KOPT-K1 (cell line): ENCODE data around the gene NHLRC3.
"Not testable (repeated sequence)": the region's sequence is repeated elsewhere in the genome, so short reads cannot be mapped to it uniquely, and the experiment has no call there.

ENCODE experiments used
- H3K27ac ChIP-seq: fragments of 200-600 bp; sonication (generic); 2 replicates; pipeline ENCODE4 v1.5.1; 2016; ENCODE audit warnings: antibody characterized with exemption, mild to moderate bottlenecking, low read depth, low read length; ENCODE audit not compliant: poor library complexity, severe bottlenecking
- H3K36me3 ChIP-seq: fragments of 200-600 bp; sonication (generic); 2 replicates; pipeline ENCODE4 v1.5.1; 2017; ENCODE audit warnings: antibody characterized with exemption, mild to moderate bottlenecking, low read length, moderate library complexity; ENCODE audit not compliant: insufficient read depth
- H3K9me3 ChIP-seq: fragments of 200-600 bp; sonication (generic); 2 replicates; pipeline ENCODE4 v1.5.1; 2017; ENCODE audit warnings: antibody characterized with exemption, low read length, mild to moderate bottlenecking; ENCODE audit not compliant: insufficient read depth, poor library complexity, severe bottlenecking

The NHLRC3 gene, protein sequence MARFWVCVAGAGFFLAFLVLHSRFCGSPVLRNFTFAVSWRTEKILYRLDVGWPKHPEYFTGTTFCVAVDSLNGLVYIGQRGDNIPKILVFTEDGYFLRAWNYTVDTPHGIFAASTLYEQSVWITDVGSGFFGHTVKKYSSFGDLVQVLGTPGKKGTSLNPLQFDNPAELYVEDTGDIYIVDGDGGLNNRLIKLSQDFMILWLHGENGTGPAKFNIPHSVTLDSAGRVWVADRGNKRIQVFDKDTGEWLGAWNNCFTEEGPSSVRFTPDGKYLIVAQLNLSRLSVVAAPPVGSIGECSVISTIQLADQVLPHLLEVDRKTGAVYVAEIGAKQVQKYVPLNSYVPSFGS

DNA sequence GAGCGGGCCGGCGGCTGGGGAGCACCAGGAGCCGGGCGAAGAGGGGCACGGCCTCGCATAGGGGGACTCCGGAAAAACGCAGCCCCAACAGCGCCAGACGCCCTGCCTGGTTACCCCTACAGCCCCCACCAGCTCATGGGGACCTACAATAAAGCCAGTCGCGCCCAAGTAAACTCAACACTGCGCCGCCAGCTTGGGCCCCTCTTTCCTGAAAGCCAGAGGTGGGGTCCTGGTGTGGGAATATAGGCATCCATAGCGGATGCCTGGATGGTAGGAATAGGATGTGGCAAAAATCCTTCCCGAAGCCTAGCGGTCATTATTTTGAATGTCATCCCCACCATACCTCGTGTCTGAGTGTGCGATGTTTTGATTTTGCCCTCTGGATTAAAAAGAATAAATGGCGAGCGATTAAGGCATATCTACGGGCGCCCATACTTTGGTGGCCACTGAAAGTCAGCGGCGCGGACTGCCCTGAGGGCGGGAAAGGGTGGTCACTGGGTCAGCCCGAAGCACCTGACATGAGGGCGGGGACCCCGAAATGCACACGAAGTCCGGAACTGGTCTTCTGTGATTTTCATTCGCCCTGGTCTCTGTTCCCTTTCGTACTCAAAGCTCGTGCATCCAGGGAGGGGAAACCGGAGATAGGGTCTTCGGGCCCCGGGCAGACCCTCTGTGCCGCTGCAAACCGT, at the start of gene NHLRC3, which contains the start of gene PROSER1:
TSS of gene NHLRC3 (plus strand) at position 577 of the 689 bp plus-strand sequence. CDS start 184 bp downstream, outside the sequence.
TSS of gene PROSER1 (minus strand) at position 210 of the 689 bp plus-strand sequence. CDS start 847 bp downstream, outside the sequence.
- H3K36me3 ChIP-seq = peaks cover 31% of the 10 kb centered on the region
- peak within 1 kb of the TSS; percentile 88 for H3K27ac ChIP-seq
- H3K9me3 ChIP-seq = no peaks in the 10 kb centered on the region

GRCh38 chr13:38990693-38991092, 47.6 kb upstream of the NHLRC3 start, which contains the start of gene STOML3:
Gene STOML3 (minus strand): TSS chr13:38990831. CDS start chr13:38990721, 110 bp downstream.
- Histone ChIP-seq H3K36me3 (no peaks in the 10 kb centered on the region), H3K9me3 (no peaks in the 10 kb centered on the region), H3K27ac (no peak within 1 kb of the TSS)

DNA sequence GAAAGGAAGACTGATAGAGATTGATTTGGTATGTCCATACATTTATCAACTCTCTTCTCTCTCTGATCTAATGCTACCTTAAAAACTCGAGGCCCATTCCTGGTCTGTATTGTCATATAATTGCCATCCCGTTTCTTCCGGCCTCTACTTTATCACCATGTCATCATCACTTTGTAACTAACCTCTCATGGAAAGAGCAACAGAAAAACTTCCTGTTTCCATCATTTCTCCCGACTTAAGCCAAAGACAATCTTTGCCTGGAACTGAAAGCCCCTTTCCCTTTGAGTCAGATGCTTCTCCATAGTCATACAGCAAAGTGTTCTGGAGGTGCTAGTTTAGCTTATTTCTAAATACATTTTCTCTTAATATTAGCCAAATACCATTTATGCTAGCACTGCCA, 44.9 kb upstream of the NHLRC3 start:
- Histone ChIP-seq H3K36me3 (no peaks in the 10 kb centered on the region), H3K27ac (no peak overlapping the region), H3K9me3 (no peaks in the 10 kb centered on the region)

DNA sequence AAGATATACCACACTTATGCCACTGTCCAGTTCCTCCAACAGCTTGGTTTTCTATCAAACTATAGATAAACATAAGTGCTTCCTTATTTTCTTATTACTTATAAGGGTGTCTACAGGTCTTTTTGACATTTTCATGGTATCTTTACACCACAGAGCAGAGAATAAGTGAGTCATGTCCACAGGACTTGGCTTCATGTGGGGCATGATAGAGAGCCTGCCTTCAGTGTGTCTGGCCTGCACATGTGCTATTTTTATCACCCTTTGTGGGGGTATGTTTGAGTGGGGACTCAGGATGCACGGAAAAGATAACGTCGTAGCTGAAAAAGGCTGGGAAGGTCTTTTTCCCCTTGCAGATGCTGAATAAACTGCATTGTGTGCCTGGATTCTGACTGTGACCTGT, 39.5 kb upstream of the NHLRC3 start:
- Histone ChIP-seq H3K36me3 (no peaks in the 10 kb centered on the region), H3K27ac (no peak overlapping the region), H3K9me3 (no peaks in the 10 kb centered on the region)

DNA sequence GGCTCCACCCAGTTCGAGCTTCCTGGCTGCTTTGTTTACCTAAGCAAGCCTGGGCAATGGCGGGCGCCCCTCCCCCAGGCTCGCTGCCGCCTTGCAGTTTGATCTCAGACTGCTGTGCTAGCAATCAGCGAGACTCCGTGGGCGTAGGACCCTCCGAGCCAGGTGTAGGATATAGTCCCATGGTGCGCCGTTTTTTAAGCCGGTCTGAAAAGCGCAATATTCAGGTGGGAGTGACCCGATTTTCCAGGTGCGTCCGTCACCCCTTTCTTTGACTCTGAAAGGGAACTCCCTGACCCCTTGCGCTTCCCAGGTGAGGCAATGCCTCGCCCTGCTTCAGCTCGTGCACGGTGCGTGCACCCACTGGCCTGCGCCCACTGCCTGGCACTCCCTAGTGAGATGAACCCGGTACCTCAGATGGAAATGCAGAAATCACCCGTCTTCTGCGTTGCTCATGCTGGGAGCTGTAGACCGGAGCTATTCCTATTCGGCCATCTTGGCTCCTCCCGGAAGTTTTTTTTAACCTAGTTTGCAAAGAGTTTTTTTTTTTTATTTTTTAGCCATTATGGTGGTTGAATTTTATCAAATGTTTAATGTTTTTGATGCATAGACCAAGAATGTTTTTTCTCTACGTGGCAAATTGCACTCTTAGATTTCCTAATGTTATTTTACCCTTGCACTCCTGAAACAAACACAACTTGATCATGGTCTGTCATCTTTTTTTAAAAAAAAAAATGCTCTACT, 31.7 kb upstream of the NHLRC3 start:
- H3K9me3 ChIP-seq, H3K27ac ChIP-seq: not testable (repeated sequence)
- H3K36me3 ChIP-seq = peaks cover 44% of the 10 kb centered on the region

- peaks cover 98% of the 10 kb centered on the region for H3K36me3 ChIP-seq
- H3K27ac ChIP-seq = no peak overlapping the region
- no peaks in the 10 kb centered on the region for H3K9me3 ChIP-seq
These were observed 25.6 kb upstream of the NHLRC3 start for GRCh38 chr13:39012608-39013007.

- H3K36me3 ChIP-seq = peaks cover 98% of the 10 kb centered on the region
- no peaks in the 10 kb centered on the region for H3K9me3 ChIP-seq
- no peak overlapping the region for H3K27ac ChIP-seq
These were observed 24.8 kb upstream of the NHLRC3 start for GRCh38 chr13:39013462-39013861.

GRCh38 chr13:39016087-39016486, 22.2 kb upstream of the NHLRC3 start:
- Histone ChIP-seq H3K27ac (no peak overlapping the region), H3K9me3 (no peaks in the 10 kb centered on the region), H3K36me3 (peaks cover 91% of the 10 kb centered on the region)

DNA sequence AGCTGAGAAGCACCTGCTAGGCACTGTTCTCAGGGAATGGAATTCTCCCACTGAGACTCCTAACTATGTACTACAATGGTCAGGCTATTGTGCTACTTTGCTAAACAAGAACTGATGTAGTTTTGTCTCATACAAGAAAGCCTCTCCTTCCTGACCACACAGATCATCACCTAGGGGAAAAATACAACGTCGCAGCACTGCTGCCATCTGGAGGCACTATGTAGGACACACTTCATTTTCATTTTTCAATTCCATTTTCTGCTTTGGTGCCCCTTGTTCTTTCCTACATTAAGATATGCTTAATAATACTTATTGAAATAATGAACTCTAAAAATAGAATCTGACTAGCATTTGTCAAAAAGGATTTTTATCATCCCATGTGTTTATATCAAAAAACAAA, 21.5 kb upstream of the NHLRC3 start:
- Histone ChIP-seq H3K9me3 (no peaks in the 10 kb centered on the region), H3K36me3 (peaks cover 91% of the 10 kb centered on the region), H3K27ac (no peak overlapping the region)

GRCh38 chr13:39020853-39021462, 17.3 kb upstream of the NHLRC3 start:
- peaks cover 91% of the 10 kb centered on the region for H3K36me3 ChIP-seq
- H3K9me3 ChIP-seq = no peaks in the 10 kb centered on the region
- no peak overlapping the region for H3K27ac ChIP-seq

DNA sequence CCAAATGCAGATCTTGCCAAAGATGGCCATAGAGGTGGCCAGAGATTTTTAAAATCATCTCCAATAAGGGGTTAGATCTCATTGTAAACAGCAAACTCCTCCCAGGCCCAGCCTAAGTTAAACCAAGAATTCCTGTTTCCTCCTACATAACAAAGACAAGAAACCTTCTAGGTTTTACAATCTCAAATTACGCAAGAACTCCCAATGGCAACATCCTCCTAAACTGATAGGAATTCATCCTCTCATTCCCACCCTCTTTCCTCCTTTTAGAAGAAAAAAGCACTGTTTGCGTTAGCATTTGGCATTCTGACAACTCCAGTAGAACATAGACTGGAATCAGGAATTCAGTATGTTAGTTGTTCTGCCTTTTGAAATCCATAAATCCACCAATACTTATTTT, 14.9 kb upstream of the NHLRC3 start:
- no peak overlapping the region for H3K27ac ChIP-seq

DNA sequence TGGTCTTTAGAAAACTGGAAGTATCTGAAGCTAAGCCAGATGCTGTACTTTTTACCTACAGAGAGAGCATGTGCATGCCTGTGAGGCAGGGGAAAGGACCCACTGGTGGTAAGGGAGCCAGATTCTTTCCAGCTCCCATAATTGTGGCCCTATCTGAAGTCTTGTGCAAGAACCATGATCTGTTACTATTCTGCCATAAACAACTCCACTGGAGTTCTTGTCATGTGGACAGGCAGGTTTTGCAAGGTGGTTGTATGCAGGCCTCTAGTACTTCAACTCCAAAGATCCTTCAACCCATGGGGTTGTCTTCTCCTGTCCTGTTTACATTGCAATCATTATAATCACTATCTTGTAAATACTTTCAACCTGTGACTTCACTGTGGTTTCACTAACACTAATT, 14.5 kb upstream of the NHLRC3 start:
- peaks cover 90% of the 10 kb centered on the region for H3K36me3 ChIP-seq
- H3K27ac ChIP-seq = no peak overlapping the region
- H3K9me3 ChIP-seq = no peaks in the 10 kb centered on the region

More for the DNA sequence above, 14.9 kb upstream of the NHLRC3 start:
- Histone ChIP-seq H3K9me3 (no peaks in the 10 kb centered on the region), H3K36me3 (peaks cover 91% of the 10 kb centered on the region)

GRCh38 chr13:39025433-39025839, 12.8 kb upstream of the NHLRC3 start:
- Histone ChIP-seq H3K9me3 (no peaks in the 10 kb centered on the region), H3K36me3 (peaks cover 95% of the 10 kb centered on the region), H3K27ac (no peak overlapping the region)

GRCh38 chr13:39032150-39032549, 6.1 kb upstream of the NHLRC3 start:
- H3K9me3 ChIP-seq = no peaks in the 10 kb centered on the region
- peaks cover 54% of the 10 kb centered on the region for H3K36me3 ChIP-seq
- H3K27ac ChIP-seq = no peak overlapping the region

- H3K9me3 ChIP-seq = no peaks in the 10 kb centered on the region
- H3K36me3 ChIP-seq = peaks cover 36% of the 10 kb centered on the region
- H3K27ac ChIP-seq = no peak overlapping the region
These were observed 4.2 kb upstream of the NHLRC3 start for GRCh38 chr13:39034085-39034484.
